ENCODE results near the gene CFAP97.

DNA sequence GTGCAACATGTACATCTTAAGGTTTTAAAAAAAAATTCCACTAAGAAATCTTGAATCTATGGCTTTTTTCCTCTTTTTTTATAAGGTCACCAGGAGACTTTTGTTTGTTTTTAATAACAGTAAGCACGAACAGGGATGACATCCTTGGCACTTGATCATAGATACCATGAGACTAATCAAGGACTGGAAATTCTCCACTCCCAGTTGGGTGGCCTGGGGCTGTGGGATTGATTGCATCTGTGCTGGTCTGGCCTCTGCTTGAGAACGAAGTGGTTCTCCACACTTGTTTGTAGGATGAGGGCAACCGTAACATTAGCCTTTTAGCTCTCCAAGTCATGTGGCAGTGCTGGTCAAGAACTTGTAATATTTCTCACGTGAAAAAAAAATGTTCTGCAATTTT, 41.0 kb upstream of the CFAP97 start:
- TF ChIP-seq FOXK2 (IDR thresholded peaks at IDR 0.05) (no peak), FOXM1 (IDR thresholded peaks at IDR 0.05; ENCODE audit: borderline replicate concordance) (no peak), LEF1 (IDR thresholded peaks at IDR 0.05; ENCODE audit: borderline replicate concordance) (no peak), ZNF384 (IDR thresholded peaks at IDR 0.05) (no peak), BHLHE40 (IDR thresholded peaks at IDR 0.05; ENCODE audit: borderline replicate concordance) (no peak), ARNT (IDR thresholded peaks at IDR 0.05) (no peak), SUZ12 (IDR thresholded peaks at IDR 0.05) (no peak), SP1 (IDR thresholded peaks at IDR 0.05) (no peak), L3MBTL2 (conservative IDR thresholded peaks at IDR 0.05) (no peak), TARDBP (IDR thresholded peaks at IDR 0.05) (no peak)

All from HEK293T (cell line).